HUES6 (cell line): Measurements from ENCODE around the gene SIPA1L2.

Experiments
- H3K27ac ChIP-seq: 2 replicates; pipeline ENCODE4 v1.7.0; 2013; ENCODE audit warnings: low read depth, mild to moderate bottlenecking, low read length, inconsistent platforms
- H3K27me3 ChIP-seq: 2 replicates; pipeline ENCODE4 v1.6.1; 2013; ENCODE audit warnings: low read length; ENCODE audit not compliant: control insufficient read depth, insufficient read depth
- H3K36me3 ChIP-seq: 2 replicates; pipeline ENCODE4 v1.6.1; 2013; ENCODE audit warnings: low read length; ENCODE audit not compliant: control insufficient read depth, insufficient read depth
- H3K4me1 ChIP-seq: 2 replicates; pipeline ENCODE4 v1.6.1; 2013; ENCODE audit warnings: low read length; ENCODE audit not compliant: control insufficient read depth, insufficient read depth
- H3K4me3 ChIP-seq: 2 replicates; pipeline ENCODE4 v1.5.1; 2013; ENCODE audit warnings: low read depth, low read length
- H3K9ac ChIP-seq: one replicate; pipeline ENCODE4 v1.6.1; 2013; ENCODE audit warnings: mild to moderate bottlenecking, low read length
- H3K9me3 ChIP-seq: 2 replicates; pipeline ENCODE4 v1.6.1; 2013; ENCODE audit warnings: low read depth, low read length; ENCODE audit not compliant: control insufficient read depth, insufficient read depth

The SIPA1L2 gene, protein sequence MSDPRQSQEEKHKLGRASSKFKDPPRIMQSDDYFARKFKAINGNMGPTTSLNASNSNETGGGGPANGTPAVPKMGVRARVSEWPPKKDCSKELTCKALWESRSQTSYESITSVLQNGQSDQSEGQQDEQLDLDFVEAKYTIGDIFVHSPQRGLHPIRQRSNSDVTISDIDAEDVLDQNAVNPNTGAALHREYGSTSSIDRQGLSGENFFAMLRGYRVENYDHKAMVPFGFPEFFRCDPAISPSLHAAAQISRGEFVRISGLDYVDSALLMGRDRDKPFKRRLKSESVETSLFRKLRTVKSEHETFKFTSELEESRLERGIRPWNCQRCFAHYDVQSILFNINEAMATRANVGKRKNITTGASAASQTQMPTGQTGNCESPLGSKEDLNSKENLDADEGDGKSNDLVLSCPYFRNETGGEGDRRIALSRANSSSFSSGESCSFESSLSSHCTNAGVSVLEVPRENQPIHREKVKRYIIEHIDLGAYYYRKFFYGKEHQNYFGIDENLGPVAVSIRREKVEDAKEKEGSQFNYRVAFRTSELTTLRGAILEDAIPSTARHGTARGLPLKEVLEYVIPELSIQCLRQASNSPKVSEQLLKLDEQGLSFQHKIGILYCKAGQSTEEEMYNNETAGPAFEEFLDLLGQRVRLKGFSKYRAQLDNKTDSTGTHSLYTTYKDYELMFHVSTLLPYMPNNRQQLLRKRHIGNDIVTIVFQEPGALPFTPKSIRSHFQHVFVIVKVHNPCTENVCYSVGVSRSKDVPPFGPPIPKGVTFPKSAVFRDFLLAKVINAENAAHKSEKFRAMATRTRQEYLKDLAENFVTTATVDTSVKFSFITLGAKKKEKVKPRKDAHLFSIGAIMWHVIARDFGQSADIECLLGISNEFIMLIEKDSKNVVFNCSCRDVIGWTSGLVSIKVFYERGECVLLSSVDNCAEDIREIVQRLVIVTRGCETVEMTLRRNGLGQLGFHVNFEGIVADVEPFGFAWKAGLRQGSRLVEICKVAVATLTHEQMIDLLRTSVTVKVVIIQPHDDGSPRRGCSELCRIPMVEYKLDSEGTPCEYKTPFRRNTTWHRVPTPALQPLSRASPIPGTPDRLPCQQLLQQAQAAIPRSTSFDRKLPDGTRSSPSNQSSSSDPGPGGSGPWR (N-terminal part only)

DNA sequence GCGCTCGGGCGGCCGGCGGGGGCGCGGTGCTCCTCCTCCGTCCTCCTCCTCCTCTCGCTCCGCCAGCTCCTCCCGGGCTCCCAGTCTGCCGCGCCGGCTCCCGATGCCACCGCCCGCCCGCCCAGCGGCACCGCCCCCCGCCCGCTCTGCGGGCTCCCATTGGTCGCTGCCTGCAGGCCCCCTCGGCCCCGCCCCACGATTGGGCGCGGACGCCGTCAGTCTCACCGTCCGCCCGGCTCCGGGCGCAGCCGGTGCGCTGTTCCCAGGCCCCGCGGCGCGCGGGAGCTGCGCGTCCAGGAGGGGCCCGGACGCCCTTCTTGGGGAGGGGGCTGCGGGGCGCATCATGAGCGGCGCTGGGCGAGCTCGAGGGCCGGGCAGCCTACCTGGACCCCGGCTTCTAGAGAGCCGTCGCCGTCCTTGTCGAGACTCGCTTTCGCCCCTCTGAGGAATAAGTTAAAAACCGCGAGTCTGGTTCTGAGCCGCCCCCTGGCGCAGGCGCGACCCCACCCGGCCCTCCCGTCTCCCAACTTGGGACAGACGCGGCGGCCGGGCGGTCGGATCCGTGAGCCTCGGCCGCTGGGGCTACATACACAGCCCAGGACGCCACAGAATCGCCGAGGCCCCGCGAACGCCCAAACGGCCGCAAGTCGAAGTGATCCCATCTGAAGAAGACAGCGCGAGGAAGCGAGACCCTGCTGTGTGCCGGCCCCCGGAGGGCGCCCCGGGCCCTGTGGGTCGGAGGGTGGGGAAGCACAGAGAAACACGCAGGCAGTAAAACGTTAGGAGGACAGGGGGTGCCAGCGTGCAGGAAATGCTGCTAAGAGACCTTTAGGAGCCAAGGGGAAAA, at the start of gene SIPA1L2:
Gene SIPA1L2, minus strand, starts transcription at position 87 of the 847 bp plus-strand sequence. CDS start 114,794 bp downstream, outside the sequence.
- peak within 1 kb of the TSS; percentile 92 for H3K4me3 ChIP-seq
- peaks cover 24% of the 10 kb centered on the region; the same call in 1 of the 2 replicates for H3K27me3 ChIP-seq
- H3K9ac ChIP-seq = peak within 1 kb of the TSS; percentile 85
- peak within 1 kb of the TSS; percentile 36; the same call in 1 of the 2 replicates for H3K27ac ChIP-seq
- H3K4me1 ChIP-seq = peaks cover 28% of the 10 kb centered on the region
- H3K36me3 ChIP-seq = no peaks in the 10 kb centered on the region
- H3K9me3 ChIP-seq = no peaks in the 10 kb centered on the region

DNA sequence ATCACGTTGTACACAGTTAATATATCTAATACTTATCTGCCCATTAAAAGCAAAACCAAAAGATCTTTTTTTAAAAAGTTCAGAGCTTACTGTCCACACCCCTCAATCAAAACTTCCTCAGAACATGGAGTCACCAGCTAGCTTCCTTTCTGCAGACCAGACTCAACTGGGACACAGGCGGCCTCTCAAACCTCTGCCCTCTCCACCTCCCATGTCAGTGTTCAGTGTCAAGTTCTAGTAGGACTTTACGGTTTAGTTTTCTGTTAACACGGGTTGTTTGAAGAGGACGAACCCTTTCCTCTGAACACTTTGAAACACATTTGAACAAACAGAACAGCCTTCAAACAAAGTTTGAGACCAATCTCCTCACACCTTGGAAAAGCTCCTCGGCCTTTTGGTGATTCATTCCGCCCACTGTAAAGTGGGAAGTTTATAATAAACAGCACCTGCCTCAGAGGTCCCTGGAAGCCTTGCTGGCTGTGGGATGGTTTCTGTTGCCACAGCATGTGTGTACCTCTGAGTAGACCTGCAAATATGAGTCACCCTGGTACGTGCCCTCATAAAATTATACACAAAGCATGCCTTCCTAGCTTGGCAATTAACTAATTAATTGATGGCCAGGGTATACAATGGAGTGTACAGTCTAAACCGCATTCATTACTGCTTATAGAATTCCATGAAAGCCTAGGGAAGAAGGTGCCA, 48.4 kb upstream of the SIPA1L2 start:
- Histone ChIP-seq H3K27me3 (no peaks in the 10 kb centered on the region), H3K27ac (no peak overlapping the region), H3K36me3 (no peaks in the 10 kb centered on the region), H3K9me3 (no peaks in the 10 kb centered on the region), H3K4me1 (peaks cover 8% of the 10 kb centered on the region; the same call in 1 of the 2 replicates), H3K4me3 (no peak overlapping the region), H3K9ac (no peak overlapping the region)

DNA sequence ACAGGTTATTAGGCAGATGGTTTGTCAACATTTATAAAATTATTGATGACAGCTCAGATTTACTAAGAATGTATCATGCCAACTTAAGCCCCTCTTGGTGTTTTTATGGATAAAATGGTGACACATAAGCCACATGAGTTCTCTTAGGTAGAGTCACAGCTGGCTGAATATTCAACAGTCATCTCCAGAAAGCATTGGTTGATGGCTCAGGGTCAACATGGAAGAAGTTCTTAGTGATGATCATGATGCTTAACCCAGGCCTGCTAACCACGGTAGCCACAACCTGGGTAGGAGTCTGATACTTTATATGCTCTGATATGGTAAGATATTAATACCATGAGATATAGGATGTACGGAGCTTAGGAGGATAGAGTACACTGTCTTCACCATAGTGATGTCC, 46.4 kb upstream of the SIPA1L2 start:
- no peak overlapping the region for H3K27ac ChIP-seq
- no peak overlapping the region for H3K4me3 ChIP-seq
- no peaks in the 10 kb centered on the region for H3K27me3 ChIP-seq
- H3K9me3 ChIP-seq = no peaks in the 10 kb centered on the region
- no peak overlapping the region for H3K9ac ChIP-seq
- H3K4me1 ChIP-seq = peaks cover 8% of the 10 kb centered on the region; the same call in 1 of the 2 replicates
- H3K36me3 ChIP-seq = no peaks in the 10 kb centered on the region

DNA sequence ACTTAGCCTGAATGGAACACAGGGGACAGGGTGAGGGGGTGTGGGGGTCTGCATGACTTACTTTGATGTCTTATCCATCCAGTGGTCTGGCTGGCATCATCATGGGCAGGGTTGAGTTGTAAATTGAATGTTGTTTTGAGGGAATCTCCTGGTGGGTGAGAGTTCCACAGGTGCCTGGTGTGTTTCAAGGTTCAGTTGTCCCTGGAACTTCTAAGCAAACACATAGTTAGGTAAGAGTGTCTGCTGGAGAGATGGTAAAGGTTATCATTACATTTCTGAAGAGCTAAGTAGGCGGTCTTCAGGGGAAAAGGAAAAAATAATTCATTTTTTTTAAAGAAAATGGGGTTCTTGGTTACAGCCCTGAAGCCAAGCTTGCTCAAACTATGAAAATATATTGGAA, 46.0 kb upstream of the SIPA1L2 start:
- H3K9ac ChIP-seq = no peak overlapping the region
- H3K27ac ChIP-seq = no peak overlapping the region
- no peaks in the 10 kb centered on the region for H3K9me3 ChIP-seq
- no peak overlapping the region for H3K4me3 ChIP-seq
- no peaks in the 10 kb centered on the region for H3K27me3 ChIP-seq
- H3K36me3 ChIP-seq = no peaks in the 10 kb centered on the region
- H3K4me1 ChIP-seq = peaks cover 8% of the 10 kb centered on the region; the same call in 1 of the 2 replicates

DNA sequence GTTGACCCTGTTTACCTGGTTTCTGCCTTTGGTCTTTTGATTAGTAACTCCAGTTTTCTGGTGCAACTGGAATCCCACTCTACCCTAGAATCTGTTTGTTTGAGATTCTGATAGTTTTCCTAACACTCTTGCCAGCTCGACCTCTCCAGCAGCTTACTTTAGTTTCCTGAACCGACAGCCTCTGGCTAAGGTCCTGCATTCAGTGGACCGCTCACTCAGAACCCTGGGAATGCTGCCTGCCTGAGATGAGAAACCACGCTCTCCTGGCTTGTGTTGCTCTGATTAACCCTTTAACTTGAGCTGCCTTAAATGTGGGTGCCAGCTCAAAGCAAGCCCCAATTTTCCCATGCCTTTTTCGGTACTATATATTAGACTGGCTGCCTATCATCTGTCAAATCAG, 45.3 kb upstream of the SIPA1L2 start:
- H3K27me3 ChIP-seq = no peaks in the 10 kb centered on the region

DNA sequence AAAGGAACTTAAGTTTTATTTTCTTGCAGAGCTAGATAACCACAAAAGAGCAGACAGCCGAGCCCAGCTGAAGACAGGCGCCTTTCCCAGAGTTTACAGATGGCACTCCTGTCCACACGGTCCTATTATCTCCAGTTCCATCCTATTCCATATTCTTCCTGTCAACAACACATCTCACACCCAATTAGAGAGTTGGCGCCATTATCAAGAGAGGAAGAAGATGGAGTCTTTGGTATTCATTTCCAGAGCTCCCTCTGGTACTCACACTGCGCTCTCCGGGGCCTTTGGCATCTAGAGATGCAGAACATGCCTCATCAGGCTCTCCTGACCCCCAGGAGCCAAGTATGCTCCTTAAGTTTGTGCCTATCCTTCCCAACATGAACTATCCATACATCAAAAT, 43.3 kb upstream of the SIPA1L2 start:
- no peak overlapping the region for H3K9ac ChIP-seq
- no peak overlapping the region for H3K4me3 ChIP-seq
- no peaks in the 10 kb centered on the region for H3K27me3 ChIP-seq
- H3K4me1 ChIP-seq = peaks cover 8% of the 10 kb centered on the region; the same call in 1 of the 2 replicates
- no peak overlapping the region for H3K27ac ChIP-seq
- no peaks in the 10 kb centered on the region for H3K36me3 ChIP-seq
- H3K9me3 ChIP-seq = no peaks in the 10 kb centered on the region

More for the DNA sequence above, 45.3 kb upstream of the SIPA1L2 start:
- Histone ChIP-seq H3K9ac (no peak overlapping the region), H3K27ac (no peak overlapping the region), H3K4me1 (peaks cover 8% of the 10 kb centered on the region; the same call in 1 of the 2 replicates), H3K4me3 (no peak overlapping the region), H3K9me3 (no peaks in the 10 kb centered on the region), H3K36me3 (no peaks in the 10 kb centered on the region)

DNA sequence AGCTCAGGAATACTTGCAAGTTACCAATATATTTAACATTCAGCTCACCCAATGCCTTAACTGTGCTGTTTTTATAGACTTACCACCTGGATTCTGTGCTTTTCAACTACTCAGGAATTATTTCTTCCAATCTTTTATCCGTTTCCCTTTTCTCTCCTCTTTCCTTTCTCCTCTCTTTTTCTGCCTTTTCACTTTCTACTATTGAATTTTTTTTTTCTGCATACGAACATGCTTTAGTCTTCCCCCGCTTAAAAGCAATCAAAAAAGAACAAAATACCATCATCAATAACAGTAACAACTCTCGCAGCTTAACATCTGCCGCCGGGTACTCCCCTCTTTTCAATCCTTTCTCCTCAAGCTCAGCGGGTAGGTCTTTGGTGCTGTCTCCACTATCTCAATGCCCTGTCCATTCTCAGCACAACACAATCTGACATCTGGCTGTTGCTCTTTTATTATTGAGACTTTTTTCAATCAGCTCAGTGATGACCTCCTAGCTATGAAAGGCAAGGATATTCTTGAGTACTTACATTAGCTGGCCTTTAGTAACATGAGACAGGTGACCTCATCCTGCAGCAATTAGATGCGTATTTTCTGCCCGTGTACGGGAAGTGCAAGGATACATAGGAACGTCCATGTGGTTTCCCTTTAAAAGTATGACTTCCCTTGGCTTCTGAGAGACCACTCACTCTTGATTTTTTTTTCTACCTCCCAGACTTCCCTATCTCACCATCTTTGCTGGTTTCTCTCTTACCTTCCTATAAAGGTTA, 40.2 kb upstream of the SIPA1L2 start:
- no peak overlapping the region for H3K4me3 ChIP-seq
- H3K9ac ChIP-seq = no peak overlapping the region

DNA sequence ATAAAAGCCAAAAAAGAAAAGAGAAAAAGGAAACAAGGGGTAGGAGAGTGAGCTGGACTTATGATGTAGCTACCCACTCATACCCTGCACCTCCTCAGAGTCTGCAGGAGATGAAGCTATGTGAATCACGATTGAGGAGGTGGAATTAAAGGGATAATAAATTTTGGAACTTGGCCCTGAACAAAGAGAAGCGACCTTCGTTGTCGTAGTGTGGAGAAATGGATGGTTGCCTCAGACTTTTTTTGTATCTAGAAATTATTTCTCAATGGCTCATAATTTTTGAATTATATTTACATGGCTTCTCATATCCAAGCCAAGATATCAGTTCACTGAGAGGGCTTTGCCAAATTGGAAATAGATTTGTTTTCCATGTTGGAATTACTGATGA, 37.8 kb upstream of the SIPA1L2 start:
- H3K36me3 ChIP-seq = no peaks in the 10 kb centered on the region
- no peak overlapping the region for H3K9ac ChIP-seq
- H3K9me3 ChIP-seq = 0 out of 2 replicates have a peak, but pooled peaks cover 2% of the 10 kb centered on the region
- no peaks in the 10 kb centered on the region for H3K27me3 ChIP-seq
- H3K27ac ChIP-seq = no peak overlapping the region
- no peak overlapping the region for H3K4me3 ChIP-seq
- H3K4me1 ChIP-seq = no peaks in the 10 kb centered on the region

More for the DNA sequence above, 40.2 kb upstream of the SIPA1L2 start:
- Histone ChIP-seq H3K27me3 (no peaks in the 10 kb centered on the region), H3K27ac (no peak overlapping the region), H3K9me3 (no peaks in the 10 kb centered on the region), H3K36me3 (no peaks in the 10 kb centered on the region), H3K4me1 (peaks cover 2% of the 10 kb centered on the region; the same call in 1 of the 2 replicates)

DNA sequence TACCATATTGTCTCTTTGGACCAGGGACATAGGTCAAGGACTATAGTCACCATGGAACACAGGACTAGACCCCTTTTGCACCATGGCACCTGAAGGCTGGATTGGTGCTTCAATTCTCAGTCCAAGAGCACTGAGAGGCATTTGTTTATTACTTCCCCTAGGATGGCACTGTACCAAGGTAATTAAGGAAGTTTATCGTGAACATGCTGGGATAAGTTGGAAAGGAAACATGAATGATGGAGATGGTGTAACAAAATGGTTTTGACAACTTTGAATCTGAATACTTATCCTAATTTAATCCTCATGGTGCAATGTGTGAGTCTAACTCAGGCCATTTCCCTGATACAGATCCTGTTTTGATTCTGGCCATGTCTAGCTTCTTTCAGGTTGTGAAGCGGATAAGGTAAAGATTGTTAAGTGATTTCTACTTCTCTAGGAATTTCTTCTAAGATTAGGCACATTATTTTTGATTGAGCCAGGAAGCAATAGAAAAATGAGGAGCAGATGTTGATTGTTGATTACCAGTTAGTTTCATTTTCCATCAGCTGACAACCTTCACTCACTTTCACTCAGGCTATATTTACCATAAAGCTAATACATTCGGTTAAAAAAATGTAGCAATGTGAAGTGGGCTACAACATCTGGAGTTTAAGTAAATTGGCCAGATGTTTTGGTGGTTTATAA, 37.3 kb upstream of the SIPA1L2 start:
- no peaks in the 10 kb centered on the region for H3K36me3 ChIP-seq
- no peaks in the 10 kb centered on the region for H3K27me3 ChIP-seq
- H3K27ac ChIP-seq = no peak overlapping the region
- no peak overlapping the region for H3K4me3 ChIP-seq
- H3K9me3 ChIP-seq = 0 out of 2 replicates have a peak, but pooled peaks cover 2% of the 10 kb centered on the region
- H3K9ac ChIP-seq = no peak overlapping the region
- no peaks in the 10 kb centered on the region for H3K4me1 ChIP-seq
